NOMO-1 treated with DMSO at 0.1 percent for 48 hours (cell line): ENCODE data around the gene PREB.
A peak's percentile ranks its signal among the peaks of the same experiment; 100 is the strongest.

ENCODE experiments used
- DNase-seq: peaks from one replicate; lab custom pipeline; 2025; ENCODE audit not compliant: unreplicated experiment; lab: John Stamatoyannopoulos, UW

Gene PREB

GRCh38 chr2:27152796-27153464, 18.5 kb upstream of the PREB start:
- no peak for DNase-seq

DNA sequence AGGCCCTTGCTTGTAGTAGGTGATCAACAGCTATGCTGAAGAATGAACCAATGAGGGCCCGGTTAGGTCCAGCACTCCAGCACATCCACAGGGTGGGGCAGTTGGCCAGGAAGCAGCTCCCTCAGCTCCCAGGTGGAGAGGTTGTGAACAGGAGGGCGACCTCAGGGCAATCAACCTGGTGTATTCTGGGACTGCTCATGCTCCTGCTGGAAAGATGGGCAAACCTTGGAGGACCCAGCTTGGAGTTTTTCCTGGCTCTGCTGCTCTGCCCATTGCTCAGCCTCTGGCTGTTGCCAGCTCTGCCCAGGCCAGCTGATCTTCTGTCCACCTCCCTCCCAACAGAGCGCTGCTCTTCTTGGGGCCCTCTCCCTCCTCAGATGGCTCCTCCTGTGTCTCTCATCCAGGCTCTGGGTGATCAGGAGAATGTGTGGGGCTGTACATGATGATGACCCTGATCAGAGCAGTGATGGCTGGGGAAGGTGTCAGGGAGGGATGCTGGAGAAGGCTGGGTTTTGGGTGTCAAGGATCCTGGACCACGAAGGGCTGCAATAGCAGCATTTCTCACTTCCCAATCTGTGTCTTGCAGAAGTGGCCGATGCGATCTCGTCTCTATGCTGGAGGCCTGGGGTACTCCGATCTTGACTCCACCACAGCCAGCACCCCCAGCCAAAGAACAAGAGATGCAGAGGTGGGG, 17.8 kb upstream of the PREB start:
- DNase-seq = no peak

GRCh38 chr2:27150639-27151230, 16.3 kb upstream of the PREB start:
- peak; percentile 59 for DNase-seq

GRCh38 chr2:27149570-27150405, 15.4 kb upstream of the PREB start:
- DNase-seq = no peak

DNA sequence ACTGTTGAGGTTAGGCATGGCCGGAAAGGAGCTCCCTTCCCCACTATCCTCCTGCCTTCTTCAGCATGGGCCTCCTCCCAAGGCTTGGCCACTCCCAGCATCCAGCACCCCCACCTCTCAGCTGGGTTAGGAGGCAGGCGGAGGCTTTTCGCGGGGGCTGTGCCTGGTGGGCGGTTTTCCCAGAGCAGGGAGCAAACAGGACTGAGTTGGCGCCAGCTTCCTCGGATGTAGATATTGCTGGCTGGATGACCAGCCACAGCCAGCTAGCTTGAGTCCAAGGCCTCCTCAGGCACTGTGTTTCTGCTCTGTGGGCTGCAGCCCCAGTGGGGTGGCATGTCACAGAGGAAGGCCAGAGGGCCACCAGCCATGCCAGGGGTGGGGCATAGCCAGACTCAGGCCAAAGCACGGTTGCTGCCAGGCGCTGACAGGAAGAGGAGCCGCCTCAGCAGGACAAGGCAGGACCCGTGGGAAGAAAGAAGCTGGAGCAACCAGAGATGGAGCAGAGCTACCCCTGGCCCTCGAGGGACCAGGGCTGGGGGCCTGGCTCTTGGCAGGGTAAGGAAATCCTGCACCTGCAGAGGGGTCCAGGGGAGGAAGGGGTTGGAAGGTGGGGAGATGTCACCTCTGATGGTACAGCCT, 14.5 kb upstream of the PREB start, which contains the start of gene TCF23:
TSS of gene TCF23 (plus strand) at position 204 of the 639 bp plus-strand sequence. CDS start at position 334, 130 bp downstream.
- DNase-seq = no peak

- no peak for DNase-seq
Observed at GRCh38 chr2:27147935-27148334, 13.5 kb upstream of the PREB start.

DNA sequence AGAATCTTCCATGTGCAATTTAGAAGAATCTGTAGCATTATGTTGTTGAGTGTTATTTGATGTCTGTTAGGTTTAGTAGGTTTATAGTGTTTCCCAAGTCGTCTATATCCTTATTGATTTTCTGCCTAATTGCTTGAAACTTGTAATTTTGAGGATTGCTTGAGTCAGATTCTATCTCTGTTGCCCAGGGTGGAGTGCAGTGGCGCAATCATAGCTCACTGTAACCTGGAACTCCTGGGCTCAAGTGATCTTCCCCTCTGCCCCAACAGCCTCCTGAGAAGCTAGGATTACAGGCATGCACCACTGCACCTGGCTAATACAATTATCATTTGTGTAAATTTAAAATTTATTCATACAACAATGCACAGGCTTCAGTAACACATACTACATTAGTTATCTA, 11.2 kb upstream of the PREB start:
- no peak for DNase-seq

DNA sequence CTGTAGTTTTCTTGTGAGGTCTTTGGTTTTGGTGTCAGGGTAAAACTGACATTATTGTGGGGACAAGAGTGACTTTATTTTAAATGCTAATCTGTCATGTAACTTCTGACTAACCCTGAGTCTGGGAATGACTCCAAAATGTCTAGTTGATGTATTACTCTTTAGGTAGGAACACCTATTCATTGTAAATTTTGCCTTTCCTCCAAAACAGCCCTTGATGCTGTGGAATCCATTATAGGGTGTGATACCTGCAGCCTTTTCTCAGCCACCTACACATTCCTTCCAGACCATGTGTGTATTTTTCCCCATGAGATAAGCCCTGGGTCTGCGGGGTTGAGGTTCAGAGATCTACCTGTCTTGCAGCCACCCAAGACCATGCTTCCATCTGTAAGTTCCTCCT, 8.8 kb upstream of the PREB start:
- DNase-seq = no peak

DNA sequence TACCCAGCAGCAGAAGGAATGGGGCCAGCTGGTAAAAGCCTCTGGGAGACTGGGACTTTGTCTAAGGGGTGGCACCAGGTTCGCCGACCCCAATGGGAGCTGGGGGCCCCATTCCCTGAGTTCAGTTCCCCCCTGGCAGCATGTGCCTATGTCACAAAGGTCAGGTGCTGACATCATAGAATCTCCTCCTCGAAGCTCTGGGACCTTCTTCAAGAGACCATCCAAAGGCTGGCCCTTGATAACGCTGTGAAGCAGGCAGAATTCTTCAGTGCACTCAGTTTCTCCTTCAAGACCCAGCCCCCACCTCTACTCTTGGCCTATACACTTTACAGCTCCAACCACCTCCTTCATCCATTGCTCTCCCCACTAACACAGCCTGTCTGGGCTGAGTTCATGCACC, 4.9 kb upstream of the PREB start, which contains the start of gene PRR30:
TSS of gene PRR30 (minus strand) at position 101 of the 400 bp plus-strand sequence. CDS start 1,081 bp downstream, outside the sequence.
- no peak for DNase-seq

DNA sequence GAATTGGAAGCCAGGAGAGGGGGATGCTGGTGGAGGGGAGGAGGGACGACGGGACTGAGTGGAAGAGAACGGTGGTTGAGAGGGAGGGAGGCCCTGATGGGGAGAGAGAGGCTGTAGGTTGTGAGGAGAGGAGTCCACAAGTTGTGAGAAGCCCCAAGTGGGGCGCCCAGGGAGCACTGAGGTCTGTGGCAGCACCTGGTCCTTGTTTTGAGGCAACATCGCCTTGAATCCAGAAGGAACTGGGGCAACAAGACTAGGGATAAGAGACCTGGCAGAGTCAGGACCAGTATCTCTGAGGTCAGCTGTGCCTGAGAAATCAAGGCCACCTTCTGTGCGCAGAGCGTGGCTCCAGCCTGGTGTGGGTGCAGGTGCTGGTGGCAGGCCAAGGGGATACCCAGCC, 3.7 kb upstream of the PREB start:
- DNase-seq = no peak

- no peak for DNase-seq
Observed at GRCh38 chr2:27137322-27137935, 3.0 kb upstream of the PREB start.

GRCh38 chr2:27136751-27137150, 2.3 kb upstream of the PREB start:
- DNase-seq = no peak

DNA sequence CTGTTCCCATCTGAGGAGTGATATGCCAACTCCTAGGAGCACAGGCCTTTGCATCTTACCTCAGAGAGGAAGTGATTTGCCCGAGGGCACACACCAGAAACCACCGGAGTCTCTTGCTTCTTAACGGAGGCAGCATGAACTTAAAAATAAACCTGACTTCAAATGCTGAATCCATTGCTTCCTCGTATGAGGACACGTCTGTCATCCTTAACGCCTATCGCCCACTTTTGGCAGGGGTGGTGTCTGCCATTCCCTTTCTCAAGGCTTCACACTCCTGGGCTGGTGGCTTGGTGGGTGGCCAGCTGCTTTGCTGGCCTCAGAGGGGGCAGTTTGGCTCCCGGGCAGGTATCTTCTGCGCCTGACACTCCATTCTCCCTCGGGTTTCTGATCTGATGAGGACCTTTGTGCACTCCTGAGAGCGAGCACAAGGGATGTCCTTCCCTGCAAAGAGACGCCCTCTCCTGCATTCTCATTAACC, 1.1 kb upstream of the PREB start:
- DNase-seq = peak; percentile 44

DNA sequence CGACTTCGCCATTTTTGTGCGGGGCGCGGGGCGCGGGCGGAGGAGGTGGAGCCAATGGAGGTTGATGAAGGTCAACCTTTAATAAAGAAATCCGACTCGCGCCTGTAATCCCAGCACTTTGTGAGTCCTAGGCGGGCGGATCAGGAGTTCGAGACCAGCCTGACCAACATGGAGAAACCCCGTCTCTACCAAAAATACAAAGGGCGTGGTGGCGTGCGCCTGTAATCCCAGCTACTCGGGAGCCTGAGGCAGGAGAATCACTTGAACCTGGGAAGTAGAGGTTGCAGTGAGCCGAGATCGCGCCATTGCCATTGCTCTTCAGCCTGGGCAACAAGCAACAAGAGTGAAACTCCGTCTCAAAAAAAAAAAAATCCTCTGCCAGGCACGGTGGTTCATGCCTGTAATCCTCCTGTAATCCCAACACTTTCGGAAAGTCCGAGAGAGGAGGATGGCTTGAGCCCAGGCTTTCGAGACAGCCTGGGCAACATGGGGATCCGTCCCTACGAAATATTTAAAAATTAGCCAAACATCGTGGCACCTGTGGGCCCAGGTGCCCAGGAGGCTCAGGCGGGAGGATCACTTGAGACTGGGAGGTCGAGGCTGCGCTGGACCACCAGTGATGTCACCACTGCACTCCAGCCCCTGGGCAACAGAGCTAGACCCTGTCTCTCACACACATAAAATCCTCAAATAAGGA, 493 bp upstream of the PREB start:
- no peak for DNase-seq

DNA sequence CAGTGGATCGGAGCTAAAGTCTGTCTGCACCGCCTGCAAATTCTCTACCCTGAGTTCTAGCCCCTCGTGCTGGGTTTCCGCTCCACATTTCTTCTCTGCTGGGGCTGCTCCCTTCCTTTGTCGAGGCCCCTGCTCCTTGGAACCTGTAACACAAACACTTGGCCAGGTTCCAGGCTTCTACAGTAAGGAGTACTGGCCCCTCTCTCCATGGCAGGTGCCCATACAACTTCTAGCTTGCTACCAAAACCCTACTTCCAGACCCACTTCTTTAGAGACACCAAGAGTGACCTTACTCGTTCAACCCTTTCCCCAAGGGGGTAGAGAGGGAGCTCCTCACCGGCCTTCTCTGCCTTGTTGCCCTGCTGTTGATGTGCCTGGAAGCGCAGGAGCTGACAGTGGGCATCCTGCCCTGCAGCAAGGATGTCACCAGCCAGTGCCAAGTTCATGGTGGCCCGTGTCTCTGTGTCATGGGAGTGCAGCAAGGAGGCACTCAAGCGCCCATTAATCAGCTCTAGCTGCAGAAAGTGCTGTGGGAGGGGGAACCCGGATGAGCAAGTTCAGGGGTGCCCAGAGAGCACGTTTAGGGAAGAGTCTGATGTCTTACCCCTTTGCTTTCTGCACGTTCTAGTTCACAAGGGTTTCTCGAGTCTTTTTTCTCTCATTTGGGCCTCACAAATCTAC, 1.1 kb downstream of the PREB start:
- DNase-seq = no peak

GRCh38 chr2:27131429-27131828, 3.0 kb downstream of the PREB start:
- no peak for DNase-seq

DNA sequence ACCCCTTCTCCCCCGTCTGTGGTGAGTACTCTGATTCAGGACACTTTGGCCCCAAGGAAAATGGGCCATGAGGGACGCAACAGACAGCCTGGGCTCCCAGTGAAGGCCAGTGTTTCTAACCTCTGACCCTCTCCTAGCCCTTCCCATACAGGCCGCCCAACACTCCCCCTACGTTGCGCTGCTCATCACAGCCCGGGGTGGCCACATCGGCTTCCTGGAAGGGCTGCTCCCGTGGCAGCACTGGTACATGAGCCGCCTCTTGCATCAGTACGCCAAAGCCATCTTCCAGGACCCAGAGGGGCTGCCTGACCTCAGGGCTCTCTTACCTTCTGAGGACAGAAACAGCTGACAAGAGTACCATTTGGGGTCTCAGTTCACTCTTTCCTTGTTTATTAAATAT, 4.0 kb downstream of the PREB start:
- no peak for DNase-seq

- no peak for DNase-seq
Observed at GRCh38 chr2:27128668-27129571, 5.5 kb downstream of the PREB start.
